HL-60 (cell line): ENCODE data around the gene RDX.

Source experiments
- GABPA ChIP-seq: IDR thresholded peaks from 2 replicates; pipeline ENCODE4 v1.6.1; 2012; ENCODE audit warnings: low read depth
- POLR2AphosphoS5 ChIP-seq: IDR thresholded peaks from 2 replicates; pipeline ENCODE4 v1.6.1; 2012; ENCODE audit warnings: low read depth
- TF ChIP-seq, protein P1 (sequence below): IDR thresholded peaks from one replicate; pipeline ENCODE4 v1.5.1; 2011; ENCODE audit warnings: low read length, control low read depth, inconsistent platforms; ENCODE audit not compliant: insufficient read depth
- TF ChIP-seq, protein P2 (sequence below): IDR thresholded peaks from 2 replicates; pipeline ENCODE4 v1.6.1; 2012; ENCODE audit warnings: low read depth; ENCODE audit not compliant: insufficient replicate concordance

DNA sequence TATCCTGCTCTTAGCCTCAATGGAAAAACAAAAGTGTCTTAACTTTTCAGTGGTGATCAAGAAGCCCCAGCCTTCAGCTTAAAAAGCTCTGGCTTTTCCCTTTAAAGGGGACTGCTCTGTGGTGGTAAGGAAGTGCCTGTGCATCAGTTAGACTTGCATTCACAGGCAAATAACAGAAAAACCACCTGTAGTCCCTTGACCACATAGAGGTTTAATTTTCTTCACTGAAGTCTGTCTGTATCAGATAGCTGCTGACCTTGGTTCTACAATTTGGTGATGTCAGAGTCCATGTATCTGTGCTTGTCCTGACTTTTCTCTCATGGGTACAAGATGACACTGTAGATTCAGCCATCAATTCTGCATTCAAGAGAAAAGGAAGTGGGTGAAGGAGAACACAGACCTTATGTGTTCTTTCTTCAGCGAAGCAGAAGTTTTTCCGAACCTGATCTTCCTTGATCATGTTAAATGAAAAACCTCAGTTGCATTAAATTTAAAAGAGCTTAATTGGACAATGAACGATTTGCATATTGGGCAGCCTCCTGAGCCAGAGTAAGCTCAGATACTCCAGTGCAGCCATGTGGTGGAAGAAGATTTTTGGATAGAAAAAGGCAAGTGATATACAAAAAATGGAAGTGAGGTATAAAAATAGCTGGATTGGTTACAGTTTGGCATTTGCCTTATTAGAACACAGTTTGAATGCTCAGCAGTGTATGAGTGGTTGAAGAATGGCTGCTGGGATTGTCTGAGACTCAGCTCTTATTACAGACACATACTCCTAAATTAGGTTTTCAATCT, 43.2 kb upstream of the RDX start:
- TF ChIP-seq, protein P1, sequence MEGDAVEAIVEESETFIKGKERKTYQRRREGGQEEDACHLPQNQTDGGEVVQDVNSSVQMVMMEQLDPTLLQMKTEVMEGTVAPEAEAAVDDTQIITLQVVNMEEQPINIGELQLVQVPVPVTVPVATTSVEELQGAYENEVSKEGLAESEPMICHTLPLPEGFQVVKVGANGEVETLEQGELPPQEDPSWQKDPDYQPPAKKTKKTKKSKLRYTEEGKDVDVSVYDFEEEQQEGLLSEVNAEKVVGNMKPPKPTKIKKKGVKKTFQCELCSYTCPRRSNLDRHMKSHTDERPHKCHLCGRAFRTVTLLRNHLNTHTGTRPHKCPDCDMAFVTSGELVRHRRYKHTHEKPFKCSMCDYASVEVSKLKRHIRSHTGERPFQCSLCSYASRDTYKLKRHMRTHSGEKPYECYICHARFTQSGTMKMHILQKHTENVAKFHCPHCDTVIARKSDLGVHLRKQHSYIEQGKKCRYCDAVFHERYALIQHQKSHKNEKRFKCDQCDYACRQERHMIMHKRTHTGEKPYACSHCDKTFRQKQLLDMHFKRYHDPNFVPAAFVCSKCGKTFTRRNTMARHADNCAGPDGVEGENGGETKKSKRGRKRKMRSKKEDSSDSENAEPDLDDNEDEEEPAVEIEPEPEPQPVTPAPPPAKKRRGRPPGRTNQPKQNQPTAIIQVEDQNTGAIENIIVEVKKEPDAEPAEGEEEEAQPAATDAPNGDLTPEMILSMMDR = no peak
- TF ChIP-seq POLR2AphosphoS5 (no peak), GABPA (no peak)
- TF ChIP-seq, protein P2, sequence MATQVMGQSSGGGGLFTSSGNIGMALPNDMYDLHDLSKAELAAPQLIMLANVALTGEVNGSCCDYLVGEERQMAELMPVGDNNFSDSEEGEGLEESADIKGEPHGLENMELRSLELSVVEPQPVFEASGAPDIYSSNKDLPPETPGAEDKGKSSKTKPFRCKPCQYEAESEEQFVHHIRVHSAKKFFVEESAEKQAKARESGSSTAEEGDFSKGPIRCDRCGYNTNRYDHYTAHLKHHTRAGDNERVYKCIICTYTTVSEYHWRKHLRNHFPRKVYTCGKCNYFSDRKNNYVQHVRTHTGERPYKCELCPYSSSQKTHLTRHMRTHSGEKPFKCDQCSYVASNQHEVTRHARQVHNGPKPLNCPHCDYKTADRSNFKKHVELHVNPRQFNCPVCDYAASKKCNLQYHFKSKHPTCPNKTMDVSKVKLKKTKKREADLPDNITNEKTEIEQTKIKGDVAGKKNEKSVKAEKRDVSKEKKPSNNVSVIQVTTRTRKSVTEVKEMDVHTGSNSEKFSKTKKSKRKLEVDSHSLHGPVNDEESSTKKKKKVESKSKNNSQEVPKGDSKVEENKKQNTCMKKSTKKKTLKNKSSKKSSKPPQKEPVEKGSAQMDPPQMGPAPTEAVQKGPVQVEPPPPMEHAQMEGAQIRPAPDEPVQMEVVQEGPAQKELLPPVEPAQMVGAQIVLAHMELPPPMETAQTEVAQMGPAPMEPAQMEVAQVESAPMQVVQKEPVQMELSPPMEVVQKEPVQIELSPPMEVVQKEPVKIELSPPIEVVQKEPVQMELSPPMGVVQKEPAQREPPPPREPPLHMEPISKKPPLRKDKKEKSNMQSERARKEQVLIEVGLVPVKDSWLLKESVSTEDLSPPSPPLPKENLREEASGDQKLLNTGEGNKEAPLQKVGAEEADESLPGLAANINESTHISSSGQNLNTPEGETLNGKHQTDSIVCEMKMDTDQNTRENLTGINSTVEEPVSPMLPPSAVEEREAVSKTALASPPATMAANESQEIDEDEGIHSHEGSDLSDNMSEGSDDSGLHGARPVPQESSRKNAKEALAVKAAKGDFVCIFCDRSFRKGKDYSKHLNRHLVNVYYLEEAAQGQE = no peak
